ENCODE results near the gene C19orf85.

DNA sequence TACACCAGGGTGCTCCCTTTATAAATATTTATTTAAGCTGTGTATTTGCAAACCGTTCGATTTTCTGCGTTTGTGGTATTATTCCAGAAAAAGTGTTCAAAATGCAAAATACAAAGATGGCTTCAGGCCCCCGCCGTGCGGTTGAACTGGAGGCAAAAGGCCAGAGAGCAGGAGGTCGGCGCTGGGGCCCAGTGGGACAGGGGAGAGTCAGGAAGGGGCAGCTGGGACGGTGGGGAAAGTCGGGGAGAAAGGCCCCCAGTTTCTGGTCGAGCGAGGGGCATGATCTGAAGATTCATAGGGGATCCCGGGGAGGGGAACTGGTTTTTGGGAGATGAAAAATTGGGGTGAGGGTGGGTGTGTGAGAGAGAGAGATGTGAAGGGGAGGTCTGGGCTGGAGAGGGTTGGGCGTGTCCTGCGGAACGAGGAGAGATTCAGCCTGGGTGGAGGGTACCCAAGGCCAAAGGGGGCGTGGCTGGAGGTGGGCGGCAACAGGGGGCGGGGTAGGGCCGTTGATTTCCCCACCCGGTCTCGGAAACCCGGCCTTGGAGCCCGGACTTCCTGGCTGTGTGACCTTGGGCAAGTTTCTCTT lies 3.8 kb downstream of the C19orf85 start:
- no peak for TF ChIP-seq CEBPB (IDR thresholded peaks at IDR 0.05)
- no peak for TF ChIP-seq EP300 (IDR thresholded peaks at IDR 0.05; ENCODE audit: borderline replicate concordance)
- TF ChIP-seq, protein P1, sequence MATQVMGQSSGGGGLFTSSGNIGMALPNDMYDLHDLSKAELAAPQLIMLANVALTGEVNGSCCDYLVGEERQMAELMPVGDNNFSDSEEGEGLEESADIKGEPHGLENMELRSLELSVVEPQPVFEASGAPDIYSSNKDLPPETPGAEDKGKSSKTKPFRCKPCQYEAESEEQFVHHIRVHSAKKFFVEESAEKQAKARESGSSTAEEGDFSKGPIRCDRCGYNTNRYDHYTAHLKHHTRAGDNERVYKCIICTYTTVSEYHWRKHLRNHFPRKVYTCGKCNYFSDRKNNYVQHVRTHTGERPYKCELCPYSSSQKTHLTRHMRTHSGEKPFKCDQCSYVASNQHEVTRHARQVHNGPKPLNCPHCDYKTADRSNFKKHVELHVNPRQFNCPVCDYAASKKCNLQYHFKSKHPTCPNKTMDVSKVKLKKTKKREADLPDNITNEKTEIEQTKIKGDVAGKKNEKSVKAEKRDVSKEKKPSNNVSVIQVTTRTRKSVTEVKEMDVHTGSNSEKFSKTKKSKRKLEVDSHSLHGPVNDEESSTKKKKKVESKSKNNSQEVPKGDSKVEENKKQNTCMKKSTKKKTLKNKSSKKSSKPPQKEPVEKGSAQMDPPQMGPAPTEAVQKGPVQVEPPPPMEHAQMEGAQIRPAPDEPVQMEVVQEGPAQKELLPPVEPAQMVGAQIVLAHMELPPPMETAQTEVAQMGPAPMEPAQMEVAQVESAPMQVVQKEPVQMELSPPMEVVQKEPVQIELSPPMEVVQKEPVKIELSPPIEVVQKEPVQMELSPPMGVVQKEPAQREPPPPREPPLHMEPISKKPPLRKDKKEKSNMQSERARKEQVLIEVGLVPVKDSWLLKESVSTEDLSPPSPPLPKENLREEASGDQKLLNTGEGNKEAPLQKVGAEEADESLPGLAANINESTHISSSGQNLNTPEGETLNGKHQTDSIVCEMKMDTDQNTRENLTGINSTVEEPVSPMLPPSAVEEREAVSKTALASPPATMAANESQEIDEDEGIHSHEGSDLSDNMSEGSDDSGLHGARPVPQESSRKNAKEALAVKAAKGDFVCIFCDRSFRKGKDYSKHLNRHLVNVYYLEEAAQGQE (IDR thresholded peaks at IDR 0.05; ENCODE audit: low read depth) = no peak
- TF ChIP-seq TAF1 (IDR thresholded peaks at IDR 0.05; ENCODE audit: low read depth) = no peak
- TF ChIP-seq EGR1 (IDR thresholded peaks at IDR 0.05) = no peak
- TF ChIP-seq YY1 (IDR thresholded peaks at IDR 0.05; ENCODE audit: low read depth) = no peak
- TF ChIP-seq TCF12 (IDR thresholded peaks at IDR 0.05; ENCODE audit: low read depth) = no peak
- no peak for TF ChIP-seq CREB1 (IDR thresholded peaks at IDR 0.05; ENCODE audit: low read depth)
- TF ChIP-seq TEAD4 (IDR thresholded peaks at IDR 0.05) = no peak
- TF ChIP-seq RAD21 (IDR thresholded peaks at IDR 0.05; ENCODE audit: low read depth) = no peak
- no peak for TF ChIP-seq FOXM1 (IDR thresholded peaks at IDR 0.05; ENCODE audit: borderline replicate concordance, low read depth)
- TF ChIP-seq, protein P2, sequence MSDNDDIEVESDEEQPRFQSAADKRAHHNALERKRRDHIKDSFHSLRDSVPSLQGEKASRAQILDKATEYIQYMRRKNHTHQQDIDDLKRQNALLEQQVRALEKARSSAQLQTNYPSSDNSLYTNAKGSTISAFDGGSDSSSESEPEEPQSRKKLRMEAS (IDR thresholded peaks at IDR 0.05) = no peak
- no peak for TF ChIP-seq NFIC (IDR thresholded peaks at IDR 0.05)
- TF ChIP-seq ZBTB7A (IDR thresholded peaks at IDR 0.05; ENCODE audit: low read depth) = no peak
